Activated T-cell treated with anti-CD3 and anti-CD28 coated beads, Interleukin-2, amount 50 U/mL, for 1 hour (primary cell): ENCODE data around the gene SLC5A9.

Experiments
- DNase-seq: peaks from one replicate; pipeline ENCODE4 v3.0.0-alpha.2; 2020

SLC5A9 gene

GRCh38 chr1:48214820-48215219 lies 7.7 kb upstream of the SLC5A9 start:
- no peak for DNase-seq

DNA sequence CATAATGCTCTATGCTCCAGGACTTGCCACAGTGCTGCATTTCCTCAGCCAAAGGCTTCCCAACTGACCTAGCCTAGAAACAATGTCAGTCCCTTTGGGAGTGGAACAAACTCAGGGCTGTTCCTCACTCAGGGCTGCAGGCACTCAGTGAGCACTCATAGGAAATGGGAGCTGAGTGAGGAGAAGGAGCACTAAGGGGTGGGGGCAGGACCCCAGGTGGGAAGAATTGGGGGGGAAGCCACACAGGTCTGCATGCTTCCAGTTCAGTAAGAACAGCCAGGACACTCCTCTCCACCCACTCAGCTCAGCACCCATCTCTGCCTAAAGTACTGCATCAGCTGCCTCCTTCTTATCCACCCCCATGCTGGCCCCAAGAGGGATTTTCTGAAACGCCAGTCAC lies 7.3 kb upstream of the SLC5A9 start:
- no peak for DNase-seq

GRCh38 chr1:48215889-48216288 lies 6.6 kb upstream of the SLC5A9 start:
- no peak for DNase-seq

DNA sequence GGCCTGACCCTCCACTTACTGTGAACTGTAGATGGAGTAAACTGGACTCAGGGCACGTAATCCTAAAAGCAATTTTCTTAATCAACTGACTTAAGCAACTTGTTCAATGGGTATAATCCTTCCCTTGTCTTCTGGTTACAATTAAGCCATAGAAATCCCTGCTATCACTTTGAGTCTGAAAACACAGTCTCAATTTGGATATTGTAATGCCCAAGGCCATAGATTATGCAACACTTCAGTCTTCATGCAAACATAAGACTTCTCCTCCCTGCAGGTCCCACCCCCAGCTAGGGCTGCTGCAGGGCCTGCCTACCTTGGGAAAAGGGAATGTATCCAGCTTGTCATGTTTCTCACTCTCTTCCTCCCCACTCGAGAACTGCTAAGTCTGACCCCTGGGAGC lies 6.2 kb upstream of the SLC5A9 start:
- no peak for DNase-seq

GRCh38 chr1:48216941-48217340 lies 5.6 kb upstream of the SLC5A9 start:
- DNase-seq = no peak

DNA sequence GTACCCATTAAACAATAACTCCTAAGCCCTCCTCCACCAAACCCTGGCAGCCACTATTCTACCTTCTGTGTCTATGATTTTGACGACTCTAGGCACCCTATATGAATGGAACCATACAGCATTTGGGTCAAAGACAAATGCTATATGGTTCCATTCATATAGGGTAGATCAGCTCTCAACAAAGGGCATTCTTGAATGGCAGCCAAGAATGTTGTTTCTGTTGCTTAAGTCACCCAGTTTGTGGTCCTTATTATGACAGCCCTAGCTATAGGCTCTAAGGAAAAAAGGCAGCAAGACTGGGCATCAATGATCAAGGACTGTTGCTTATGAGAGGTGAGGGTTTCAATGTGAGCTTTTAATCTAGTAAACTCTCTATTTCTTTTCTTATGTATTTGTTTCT lies 4.7 kb upstream of the SLC5A9 start:
- no peak for DNase-seq

- DNase-seq = no peak
Measured at GRCh38 chr1:48219803-48220202, 2.7 kb upstream of the SLC5A9 start.

GRCh38 chr1:48221122-48221521 lies 1.4 kb upstream of the SLC5A9 start:
- no peak for DNase-seq

GRCh38 chr1:48221657-48222056 lies 859 bp upstream of the SLC5A9 start:
- DNase-seq = no peak

DNA sequence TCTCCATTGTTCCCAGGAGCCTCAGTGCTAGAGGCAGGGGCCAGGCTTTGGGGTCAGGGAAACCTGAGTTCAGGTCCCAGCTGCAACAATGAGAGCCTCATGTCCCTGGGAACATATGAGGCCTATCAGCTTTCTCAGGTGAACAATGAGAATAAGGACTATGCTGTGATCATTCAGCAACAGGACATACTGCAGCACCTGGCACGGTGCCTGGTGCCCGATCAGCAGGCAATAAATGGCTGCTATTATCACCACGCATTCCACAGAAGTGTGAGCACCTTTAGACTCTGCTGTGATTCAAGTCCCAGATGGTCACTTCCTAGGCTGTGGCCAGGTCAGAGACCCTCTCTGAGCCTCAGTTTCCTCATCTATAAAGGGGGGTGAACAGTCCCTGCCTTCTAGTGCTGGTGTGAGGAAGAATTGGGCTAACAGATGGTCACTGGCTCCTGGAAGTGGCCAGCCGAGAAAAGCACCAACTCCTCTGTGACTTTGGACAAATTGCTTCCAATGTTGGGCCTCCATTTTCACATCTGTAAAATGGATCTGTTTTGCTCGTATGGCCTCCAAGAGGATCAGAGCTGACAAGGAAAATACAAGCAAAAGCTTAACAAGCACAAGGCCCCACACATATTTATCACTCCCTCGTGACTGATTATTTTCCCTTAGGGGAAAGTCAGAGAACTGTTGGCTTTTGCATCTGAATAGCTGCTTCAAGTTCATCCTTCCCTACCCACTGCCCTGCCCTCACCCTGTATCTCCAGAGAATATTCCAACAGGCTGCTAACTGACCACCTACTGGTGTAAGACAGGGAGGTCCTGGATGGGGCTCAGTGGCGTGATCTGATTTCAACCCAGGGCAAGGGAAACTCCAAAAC lies 1.1 kb downstream of the SLC5A9 start:
- no peak for DNase-seq

GRCh38 chr1:48224791-48225190 lies 2.3 kb downstream of the SLC5A9 start:
- no peak for DNase-seq

DNA sequence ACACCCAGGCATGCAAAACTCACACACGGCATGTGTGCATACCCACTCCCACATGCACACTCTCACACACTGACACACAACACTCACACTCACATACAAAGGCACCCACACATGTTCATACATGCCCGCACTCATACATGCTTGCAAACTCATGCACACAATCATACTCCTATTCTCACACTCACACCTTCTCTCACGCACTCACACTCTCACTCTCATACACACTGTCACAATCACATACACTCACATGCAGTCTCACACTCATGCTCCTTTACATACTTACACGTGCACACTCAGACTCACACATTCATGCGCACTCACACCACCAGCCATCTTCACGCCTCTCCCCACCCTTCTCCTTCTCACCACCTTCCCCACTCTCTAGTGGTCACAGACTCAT lies 3.1 kb downstream of the SLC5A9 start:
- no peak for DNase-seq

GRCh38 chr1:48227165-48228013 lies 4.9 kb downstream of the SLC5A9 start:
- DNase-seq = no peak

DNA sequence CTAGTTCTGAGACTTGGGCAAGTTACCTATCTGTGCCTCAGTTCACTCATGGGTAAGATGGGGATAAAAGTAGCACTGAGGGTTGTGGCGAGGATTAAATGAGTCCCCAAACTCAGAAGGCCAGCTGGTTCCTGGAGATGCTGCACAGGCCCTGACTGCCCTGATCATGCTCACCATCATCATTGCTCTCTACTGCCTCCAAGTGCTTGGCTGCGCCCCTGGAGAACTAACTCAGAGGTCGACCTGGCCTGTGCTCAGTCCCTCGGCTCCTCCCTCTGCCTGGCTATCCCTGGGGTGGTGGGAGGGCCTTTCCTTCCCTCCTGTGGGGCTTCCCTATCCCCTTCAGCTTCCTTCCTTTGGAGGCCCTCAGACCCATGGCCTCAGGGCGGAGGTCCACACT lies 5.6 kb downstream of the SLC5A9 start:
- no peak for DNase-seq

DNA sequence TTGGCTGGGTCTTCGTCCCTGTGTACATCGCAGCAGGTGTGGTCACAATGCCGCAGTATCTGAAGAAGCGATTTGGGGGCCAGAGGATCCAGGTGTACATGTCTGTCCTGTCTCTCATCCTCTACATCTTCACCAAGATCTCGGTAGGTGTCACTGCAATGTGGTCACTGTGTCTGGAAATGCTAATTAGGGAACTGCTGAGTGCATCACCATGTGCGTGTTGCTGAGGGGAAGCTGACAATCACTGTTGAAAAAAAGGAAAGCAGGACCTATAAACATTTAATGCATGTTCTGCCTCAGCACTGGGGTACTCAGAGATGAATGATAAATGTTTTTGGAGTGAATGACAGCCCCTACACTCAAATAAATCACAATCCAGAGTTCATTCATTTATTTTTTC lies 6.8 kb downstream of the SLC5A9 start:
- no peak for DNase-seq

- no peak for DNase-seq
Measured at GRCh38 chr1:48230236-48230635, 7.7 kb downstream of the SLC5A9 start.

DNA sequence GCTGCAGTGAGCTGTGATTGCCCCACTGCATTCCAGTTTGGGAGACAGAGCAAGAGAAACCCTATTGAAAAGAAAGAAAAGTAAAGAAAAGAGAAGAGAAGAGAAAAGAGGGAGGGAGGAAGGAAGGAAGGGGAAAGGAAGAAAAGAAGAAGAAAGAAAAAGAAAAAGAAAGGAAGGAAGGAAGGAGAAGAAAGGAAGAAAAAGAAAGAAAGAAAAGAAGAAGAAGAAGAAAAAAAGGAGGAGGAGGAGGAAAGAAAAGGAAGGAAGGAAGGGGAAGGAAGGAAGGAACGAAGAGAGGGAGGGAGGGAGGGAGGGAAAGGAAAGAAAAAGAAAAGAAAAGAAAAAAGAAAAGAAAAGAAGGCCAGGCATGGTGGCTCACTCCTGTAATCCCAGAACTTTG lies 10.2 kb downstream of the SLC5A9 start:
- DNase-seq = no peak

GRCh38 chr1:48233666-48234485 lies 11.4 kb downstream of the SLC5A9 start:
- DNase-seq = no peak

DNA sequence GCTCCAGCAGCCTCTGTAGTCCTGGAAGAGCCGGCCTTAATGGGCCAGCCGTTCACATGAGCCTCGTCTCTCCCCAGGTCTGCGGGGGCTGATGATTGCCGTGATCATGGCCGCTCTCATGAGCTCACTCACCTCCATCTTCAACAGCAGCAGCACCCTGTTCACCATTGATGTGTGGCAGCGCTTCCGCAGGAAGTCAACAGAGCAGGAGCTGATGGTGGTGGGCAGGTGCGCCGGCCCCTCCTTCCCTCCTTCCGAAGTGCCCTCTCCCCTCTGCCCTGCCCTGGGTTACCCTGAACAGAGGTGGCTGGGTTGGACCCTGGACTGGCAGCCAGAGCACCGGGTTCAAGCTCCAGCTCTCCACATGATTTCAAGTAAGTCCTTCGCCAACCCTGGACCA lies 13.1 kb downstream of the SLC5A9 start:
- DNase-seq = no peak

GRCh38 chr1:48236716-48237470 lies 14.4 kb downstream of the SLC5A9 start:
- DNase-seq = no peak

GRCh38 chr1:48242141-48242736 lies 19.7 kb downstream of the SLC5A9 start:
- DNase-seq = no peak

DNA sequence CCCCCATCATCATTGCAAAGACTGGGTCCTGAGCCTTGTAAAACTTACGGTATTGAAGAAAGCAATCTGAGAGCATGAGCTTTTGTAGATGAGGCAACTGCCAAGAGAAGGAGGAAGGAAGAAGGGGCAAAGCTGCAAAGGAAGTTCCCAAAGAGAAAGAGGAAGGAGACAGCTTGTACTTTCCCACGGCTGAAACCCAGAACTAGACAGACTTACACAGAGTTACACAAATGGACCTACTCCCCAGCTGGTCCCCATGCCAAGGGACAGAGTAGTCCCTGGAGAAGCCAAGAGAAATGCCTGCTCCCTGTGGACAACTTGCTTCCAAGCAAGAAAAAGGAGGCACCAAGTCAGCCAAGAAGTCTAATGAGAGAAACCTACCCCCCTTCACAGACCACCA lies 22.6 kb downstream of the SLC5A9 start:
- DNase-seq = no peak
